GM19372 (cell line): Measurements from ENCODE around the gene MYO3B.

Source experiments
- ATAC-seq: cut with Tn5 transposase; IDR thresholded peaks from one replicate; pipeline ENCODE4 v1.9.1; 2021; ENCODE audit warnings: mild to moderate bottlenecking, low read depth, moderate library complexity; ENCODE audit not compliant: unreplicated experiment

Gene MYO3B

GRCh38 chr2:170235860-170236679 is 58.1 kb downstream of the MYO3B start:
- no peak for ATAC-seq

GRCh38 chr2:170236680-170237047 is 58.7 kb downstream of the MYO3B start:
- ATAC-seq, result no peak

GRCh38 chr2:170237572-170238120 is 59.7 kb downstream of the MYO3B start:
- ATAC-seq, result no peak

GRCh38 chr2:170238776-170239175 is 60.8 kb downstream of the MYO3B start:
- no peak for ATAC-seq

GRCh38 chr2:170240629-170241028 is 62.7 kb downstream of the MYO3B start:
- no peak for ATAC-seq

- no peak for ATAC-seq
Measured at GRCh38 chr2:170241756-170242155, 63.8 kb downstream of the MYO3B start.

GRCh38 chr2:170243118-170243837 is 65.3 kb downstream of the MYO3B start:
- no peak for ATAC-seq

GRCh38 chr2:170243898-170244297 is 66.0 kb downstream of the MYO3B start:
- no peak for ATAC-seq

GRCh38 chr2:170244555-170244954 is 66.6 kb downstream of the MYO3B start:
- no peak for ATAC-seq

- ATAC-seq, result no peak
Measured at GRCh38 chr2:170245312-170245711, 67.4 kb downstream of the MYO3B start.

- ATAC-seq, result no peak
Measured at GRCh38 chr2:170247333-170247732, 69.4 kb downstream of the MYO3B start.

- no peak for ATAC-seq
Measured at GRCh38 chr2:170247882-170248393, 70.0 kb downstream of the MYO3B start.

- no peak for ATAC-seq
Measured at GRCh38 chr2:170248574-170249393, 70.8 kb downstream of the MYO3B start.

- ATAC-seq, result no peak
Measured at GRCh38 chr2:170249761-170250160, 71.8 kb downstream of the MYO3B start.

- no peak for ATAC-seq
Measured at GRCh38 chr2:170250584-170250983, 72.6 kb downstream of the MYO3B start.

GRCh38 chr2:170252414-170252813 is 74.5 kb downstream of the MYO3B start:
- ATAC-seq, result no peak

- no peak for ATAC-seq
Measured at GRCh38 chr2:170253721-170254230, 75.8 kb downstream of the MYO3B start.

- no peak for ATAC-seq
Measured at GRCh38 chr2:170254293-170254732, 76.4 kb downstream of the MYO3B start.

- ATAC-seq, result no peak
Measured at GRCh38 chr2:170255137-170255536, 77.2 kb downstream of the MYO3B start.

GRCh38 chr2:170255971-170256370 is 78.0 kb downstream of the MYO3B start:
- ATAC-seq, result no peak
